ENCODE data around the gene HDAC9. TPM values are rescaled to one million over a fixed set of nuclear protein-coding genes. Genes with fewer than 3 reads are reported as not detected.

The HDAC9 gene
- total RNA-seq, 2 donors from 2014 or later: 8.3 to 31.9 TPM

DNA sequence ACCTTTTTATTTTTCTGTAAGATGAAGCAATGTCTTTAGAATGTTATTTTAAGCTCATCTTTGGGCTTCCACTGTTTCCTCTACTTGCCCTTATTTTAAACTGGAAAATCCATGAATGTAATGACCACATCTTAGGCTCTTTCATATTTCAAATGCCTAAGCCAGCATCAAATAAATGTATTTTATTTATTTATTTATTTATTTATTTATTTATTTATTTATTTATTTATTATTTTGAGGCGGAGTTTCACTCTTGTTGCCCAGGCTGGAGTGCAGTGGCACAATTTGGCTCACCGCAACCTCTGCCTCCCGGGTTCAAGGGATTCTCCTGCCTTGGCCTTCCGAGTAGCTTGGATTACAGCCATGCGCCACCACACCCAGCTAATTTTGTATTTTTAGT is 69.2 kb downstream of the HDAC9 start:
- H3K27ac ChIP-seq: no peak overlapping the region
- over 99% methylated on average over 5 of the region's 5 CpGs for WGBS
- H3K4me3 ChIP-seq: no peak overlapping the region
- no peaks in the 10 kb centered on the region for H3K36me3 ChIP-seq
- intact Hi-C loops (cut with DNase I): no loop called here
- no peaks in the 10 kb centered on the region for H3K4me1 ChIP-seq (replicated peaks)
- no peaks in the 10 kb centered on the region for H3K9me3 ChIP-seq
- no peak for DNase-seq (ENCODE audit: low spot score)
- no peaks in the 10 kb centered on the region for H3K27me3 ChIP-seq (replicated peaks; ENCODE audit: insufficient read depth)
- no peak for TF ChIP-seq POLR2A (IDR thresholded peaks at IDR 0.05)
- TF ChIP-seq, protein P1, sequence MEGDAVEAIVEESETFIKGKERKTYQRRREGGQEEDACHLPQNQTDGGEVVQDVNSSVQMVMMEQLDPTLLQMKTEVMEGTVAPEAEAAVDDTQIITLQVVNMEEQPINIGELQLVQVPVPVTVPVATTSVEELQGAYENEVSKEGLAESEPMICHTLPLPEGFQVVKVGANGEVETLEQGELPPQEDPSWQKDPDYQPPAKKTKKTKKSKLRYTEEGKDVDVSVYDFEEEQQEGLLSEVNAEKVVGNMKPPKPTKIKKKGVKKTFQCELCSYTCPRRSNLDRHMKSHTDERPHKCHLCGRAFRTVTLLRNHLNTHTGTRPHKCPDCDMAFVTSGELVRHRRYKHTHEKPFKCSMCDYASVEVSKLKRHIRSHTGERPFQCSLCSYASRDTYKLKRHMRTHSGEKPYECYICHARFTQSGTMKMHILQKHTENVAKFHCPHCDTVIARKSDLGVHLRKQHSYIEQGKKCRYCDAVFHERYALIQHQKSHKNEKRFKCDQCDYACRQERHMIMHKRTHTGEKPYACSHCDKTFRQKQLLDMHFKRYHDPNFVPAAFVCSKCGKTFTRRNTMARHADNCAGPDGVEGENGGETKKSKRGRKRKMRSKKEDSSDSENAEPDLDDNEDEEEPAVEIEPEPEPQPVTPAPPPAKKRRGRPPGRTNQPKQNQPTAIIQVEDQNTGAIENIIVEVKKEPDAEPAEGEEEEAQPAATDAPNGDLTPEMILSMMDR (IDR thresholded peaks at IDR 0.05): no peak
- no peak for TF ChIP-seq POLR2AphosphoS5 (IDR thresholded peaks at IDR 0.05)

DNA sequence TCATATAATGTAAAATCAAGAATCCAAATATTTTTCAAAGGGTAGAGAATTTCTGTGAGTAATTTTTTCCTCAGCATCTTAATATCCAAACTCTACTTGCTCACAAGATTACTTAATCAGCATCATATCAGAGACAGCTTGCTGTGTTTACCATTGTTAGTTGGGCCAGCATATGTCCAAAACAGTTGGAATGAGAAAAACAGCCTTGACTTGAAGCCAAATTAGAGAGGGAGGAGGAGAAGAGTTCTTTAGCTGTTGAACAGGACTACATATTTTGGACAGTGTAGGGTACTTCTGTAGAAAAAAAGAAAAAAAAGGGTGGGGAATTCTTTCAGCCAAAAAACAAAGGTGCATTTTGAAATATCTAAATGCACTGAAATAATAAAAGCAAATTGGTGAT is 69.8 kb downstream of the HDAC9 start:
- H3K4me1 ChIP-seq (replicated peaks): no peaks in the 10 kb centered on the region
- no peaks in the 10 kb centered on the region for H3K27me3 ChIP-seq (replicated peaks; ENCODE audit: insufficient read depth)
- intact Hi-C loops (cut with DNase I): no loop called here
- no peak for DNase-seq (ENCODE audit: low spot score)
- no peaks in the 10 kb centered on the region for H3K36me3 ChIP-seq
- TF ChIP-seq POLR2AphosphoS5 (IDR thresholded peaks at IDR 0.05) (no peak), POLR2A (IDR thresholded peaks at IDR 0.05) (no peak)
- TF ChIP-seq, protein P1 (IDR thresholded peaks at IDR 0.05): no peak
- no peak overlapping the region for H3K27ac ChIP-seq
- no peak overlapping the region for H3K4me3 ChIP-seq
- H3K9me3 ChIP-seq: no peaks in the 10 kb centered on the region

DNA sequence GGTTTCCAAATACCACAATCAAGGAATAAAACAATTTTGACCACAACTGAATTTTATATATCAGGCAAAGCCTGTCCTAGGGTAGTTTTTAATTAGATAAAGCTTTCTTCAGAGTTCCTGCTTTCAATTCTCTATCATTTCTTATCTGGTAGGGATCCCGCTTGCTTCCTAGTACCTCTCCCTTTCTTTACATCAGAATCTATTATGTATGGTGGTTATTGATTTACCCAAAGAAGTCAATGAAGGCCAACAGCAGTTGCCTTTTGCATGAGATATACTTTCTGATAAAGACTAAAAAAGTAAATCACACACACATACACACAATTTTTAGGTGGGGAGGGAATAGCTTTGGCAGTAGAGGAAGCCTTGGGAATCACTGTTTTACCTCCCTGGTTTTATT is 70.7 kb downstream of the HDAC9 start:
- TF ChIP-seq, protein P1 (IDR thresholded peaks at IDR 0.05): no peak
- TF ChIP-seq POLR2A (IDR thresholded peaks at IDR 0.05) (no peak), POLR2AphosphoS5 (IDR thresholded peaks at IDR 0.05) (no peak)
- Histone ChIP-seq H3K27me3 (replicated peaks; ENCODE audit: insufficient read depth) (no peaks in the 10 kb centered on the region), H3K4me3 (no peak overlapping the region), H3K36me3 (no peaks in the 10 kb centered on the region), H3K27ac (no peak overlapping the region), H3K4me1 (replicated peaks) (no peaks in the 10 kb centered on the region), H3K9me3 (no peaks in the 10 kb centered on the region)
- 94% methylated on average over 1 of the region's 1 CpG for WGBS
- DNase-seq (ENCODE audit: low spot score): no peak
- intact Hi-C loops (cut with DNase I): no loop called here

DNA sequence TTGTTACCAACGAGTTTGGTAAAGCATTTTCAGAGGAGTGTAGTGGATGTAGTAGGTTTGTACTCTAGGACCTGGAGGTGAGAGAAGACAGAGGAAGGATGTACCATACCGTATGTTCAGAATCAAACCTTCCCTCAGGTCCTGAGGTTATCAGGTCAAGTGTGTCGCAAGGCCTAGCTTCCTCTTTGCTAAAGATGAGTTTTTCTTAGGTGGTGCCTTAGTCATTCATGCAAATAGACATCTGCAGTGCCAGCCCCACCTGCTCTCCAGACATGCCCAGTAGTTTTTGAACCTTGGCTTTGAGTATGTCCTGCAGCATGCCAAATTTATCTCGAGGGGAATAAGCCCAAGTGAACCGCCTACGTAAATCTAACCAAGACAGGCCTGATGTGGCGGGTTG is 71.3 kb downstream of the HDAC9 start:
- WGBS: 93% methylated on average over 7 of the region's 7 CpGs
- Histone ChIP-seq H3K27ac (no peak overlapping the region), H3K27me3 (replicated peaks; ENCODE audit: insufficient read depth) (no peaks in the 10 kb centered on the region), H3K9me3 (no peaks in the 10 kb centered on the region), H3K4me1 (replicated peaks) (no peaks in the 10 kb centered on the region), H3K4me3 (no peak overlapping the region), H3K36me3 (no peaks in the 10 kb centered on the region)
- TF ChIP-seq, protein P1 (IDR thresholded peaks at IDR 0.05): no peak
- TF ChIP-seq POLR2AphosphoS5 (IDR thresholded peaks at IDR 0.05) (no peak), POLR2A (IDR thresholded peaks at IDR 0.05) (no peak)
- intact Hi-C loops (cut with DNase I): no loop called here
- no peak for DNase-seq (ENCODE audit: low spot score)

DNA sequence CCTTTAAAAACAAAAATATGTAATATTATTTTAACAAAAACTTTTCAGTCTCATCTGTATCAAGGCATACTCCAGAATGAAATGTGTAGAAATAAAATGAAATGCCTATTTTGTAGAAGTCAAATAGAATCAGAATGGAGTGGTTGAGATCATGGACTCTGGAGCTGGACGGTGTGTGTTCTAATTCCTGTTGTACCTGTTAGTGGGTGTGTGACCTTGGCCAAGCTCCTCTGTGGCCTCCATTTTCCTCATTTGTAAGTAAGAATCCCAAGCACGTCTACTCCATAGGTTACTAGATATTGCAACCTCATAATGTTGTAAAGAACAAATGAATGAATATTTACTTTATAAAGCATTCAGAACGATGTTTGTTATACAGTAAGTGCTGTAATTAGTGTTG is 74.9 kb downstream of the HDAC9 start:
- WGBS: 66% methylated on average over 3 of the region's 3 CpGs
- intact Hi-C loops (cut with DNase I): loop anchor here (5.0 kb wide), 1 partner anchor 213 kb away; no protein-coding TSS in a partner anchor
- DNase-seq (ENCODE audit: low spot score): no peak
- Histone ChIP-seq H3K36me3 (no peaks in the 10 kb centered on the region), H3K27me3 (replicated peaks; ENCODE audit: insufficient read depth) (no peaks in the 10 kb centered on the region), H3K4me1 (replicated peaks) (no peaks in the 10 kb centered on the region), H3K9me3 (no peaks in the 10 kb centered on the region), H3K27ac (no peak overlapping the region), H3K4me3 (no peak overlapping the region)
- TF ChIP-seq POLR2AphosphoS5 (IDR thresholded peaks at IDR 0.05) (no peak), POLR2A (IDR thresholded peaks at IDR 0.05) (no peak)
- TF ChIP-seq, protein P1 (IDR thresholded peaks at IDR 0.05): no peak

All from prostate gland (tissue), 2 donors.